ENCODE data around the gene FMO2. TPM values are rescaled to one million over a fixed set of nuclear protein-coding genes. Genes with fewer than 3 reads are reported as not detected.

The FMO2 gene
- total RNA-seq, 4 donors from 2014 or later = 36.0 to 179 (median 89.4) TPM

DNA sequence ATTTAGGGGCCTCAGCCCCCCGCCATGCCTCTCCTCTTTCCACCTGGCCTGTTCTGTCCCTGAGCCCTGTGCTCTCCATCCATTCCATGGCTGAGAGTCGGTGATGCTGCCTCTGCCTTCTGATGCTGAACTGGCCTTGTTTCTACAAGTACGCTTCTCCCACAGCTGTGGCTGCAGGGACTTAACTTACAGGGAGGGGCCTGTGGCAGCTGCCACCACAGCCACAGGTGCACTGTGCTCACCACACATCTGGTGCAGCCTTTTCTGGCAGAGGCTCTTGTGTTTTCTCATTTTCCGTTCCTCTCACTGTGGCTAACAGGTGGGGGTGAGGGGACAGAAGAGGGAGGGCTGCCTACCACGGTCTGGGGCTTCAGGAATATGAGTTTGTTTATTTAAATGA, 67.4 kb downstream of the FMO2 start:
- ATAC-seq (ENCODE audit: low FRiP score) (no peak), DNase-seq (ENCODE audit: low spot score) (no peak)
- TF ChIP-seq, protein P1, sequence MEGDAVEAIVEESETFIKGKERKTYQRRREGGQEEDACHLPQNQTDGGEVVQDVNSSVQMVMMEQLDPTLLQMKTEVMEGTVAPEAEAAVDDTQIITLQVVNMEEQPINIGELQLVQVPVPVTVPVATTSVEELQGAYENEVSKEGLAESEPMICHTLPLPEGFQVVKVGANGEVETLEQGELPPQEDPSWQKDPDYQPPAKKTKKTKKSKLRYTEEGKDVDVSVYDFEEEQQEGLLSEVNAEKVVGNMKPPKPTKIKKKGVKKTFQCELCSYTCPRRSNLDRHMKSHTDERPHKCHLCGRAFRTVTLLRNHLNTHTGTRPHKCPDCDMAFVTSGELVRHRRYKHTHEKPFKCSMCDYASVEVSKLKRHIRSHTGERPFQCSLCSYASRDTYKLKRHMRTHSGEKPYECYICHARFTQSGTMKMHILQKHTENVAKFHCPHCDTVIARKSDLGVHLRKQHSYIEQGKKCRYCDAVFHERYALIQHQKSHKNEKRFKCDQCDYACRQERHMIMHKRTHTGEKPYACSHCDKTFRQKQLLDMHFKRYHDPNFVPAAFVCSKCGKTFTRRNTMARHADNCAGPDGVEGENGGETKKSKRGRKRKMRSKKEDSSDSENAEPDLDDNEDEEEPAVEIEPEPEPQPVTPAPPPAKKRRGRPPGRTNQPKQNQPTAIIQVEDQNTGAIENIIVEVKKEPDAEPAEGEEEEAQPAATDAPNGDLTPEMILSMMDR (IDR thresholded peaks at IDR 0.05) = no peak

DNA sequence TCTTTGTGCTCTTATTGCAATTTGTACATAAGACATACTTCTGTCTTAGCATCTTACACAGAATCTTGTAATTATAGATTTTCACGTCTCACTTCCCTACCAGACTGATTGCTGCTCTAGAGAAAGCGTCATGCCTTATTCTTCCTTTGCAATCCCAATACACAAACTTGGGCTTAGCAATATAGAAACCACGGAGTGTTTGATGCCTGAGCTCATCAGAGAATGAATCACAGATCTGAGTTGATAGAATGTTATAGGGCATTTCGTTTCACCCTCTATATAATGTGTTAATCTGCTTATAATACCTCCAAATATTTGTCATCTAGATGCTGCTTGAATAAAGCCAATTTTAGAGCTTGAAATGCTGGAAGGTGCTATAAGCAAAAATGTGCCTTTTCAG, 69.8 kb downstream of the FMO2 start:
- no peak for ATAC-seq (ENCODE audit: low FRiP score)
- TF ChIP-seq, protein P1 (IDR thresholded peaks at IDR 0.05) = no peak
- no peak for DNase-seq (ENCODE audit: low spot score)

DNA sequence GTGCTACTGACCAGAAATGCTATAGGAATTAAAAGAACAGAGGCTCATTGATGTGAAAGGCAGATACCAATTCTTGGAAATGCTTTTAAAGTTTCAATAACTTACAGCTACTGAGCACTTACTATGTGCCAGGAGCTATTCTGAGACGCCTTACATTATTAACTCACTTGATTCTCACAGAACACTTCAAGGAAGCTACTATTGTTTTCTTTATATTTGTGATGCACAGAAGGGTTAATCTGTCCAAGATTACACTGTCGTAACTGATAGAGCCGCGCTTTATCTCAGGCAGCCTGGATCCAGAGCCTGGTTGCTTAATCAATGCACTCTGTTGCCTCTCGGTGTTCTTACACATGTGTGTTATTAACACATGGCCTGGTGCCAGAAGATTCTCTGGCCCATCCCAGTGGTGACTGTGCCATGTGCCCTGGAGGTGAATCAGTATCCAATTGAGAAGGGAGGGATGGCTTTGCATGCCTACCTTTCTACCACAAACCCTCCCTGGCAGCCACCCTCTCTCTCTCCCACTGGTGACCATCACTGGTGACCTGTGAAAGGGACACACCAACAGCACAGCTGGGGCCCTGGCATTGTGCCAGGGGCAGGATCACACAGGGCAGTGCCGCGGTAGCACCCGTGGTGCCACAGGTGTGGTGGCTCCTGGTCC, 72.0 kb downstream of the FMO2 start:
- DNase-seq (ENCODE audit: low spot score) = peak; percentile 38
- peak; percentile 85 for ATAC-seq (ENCODE audit: low FRiP score)
- TF ChIP-seq, protein P1 (IDR thresholded peaks at IDR 0.05) = no peak

DNA sequence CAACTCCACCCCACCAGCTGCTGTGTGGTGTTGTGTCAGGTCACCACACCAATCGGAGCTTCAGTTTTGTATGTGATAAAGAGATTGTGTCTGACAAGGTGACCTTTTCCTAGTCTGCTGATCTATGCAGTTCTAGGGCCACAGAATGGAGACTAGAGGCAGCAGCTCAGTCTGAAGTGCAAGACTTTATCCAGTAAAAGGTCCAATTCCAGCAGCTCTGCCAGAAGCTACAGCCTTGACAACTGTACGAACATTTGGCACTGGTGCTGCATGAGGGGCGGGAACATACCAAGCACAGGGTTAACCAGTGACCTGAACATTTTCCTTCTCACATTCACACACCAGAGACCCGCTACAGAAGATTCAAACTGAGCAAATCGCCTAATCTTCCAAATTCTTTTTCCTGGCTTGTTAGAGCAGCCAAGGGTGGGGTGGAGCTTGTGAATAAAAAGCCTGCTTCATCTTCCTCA, 72.5 kb downstream of the FMO2 start:
- ATAC-seq (ENCODE audit: low FRiP score) (no peak), DNase-seq (ENCODE audit: low spot score) (no peak)
- TF ChIP-seq, protein P1 (IDR thresholded peaks at IDR 0.05) = no peak

DNA sequence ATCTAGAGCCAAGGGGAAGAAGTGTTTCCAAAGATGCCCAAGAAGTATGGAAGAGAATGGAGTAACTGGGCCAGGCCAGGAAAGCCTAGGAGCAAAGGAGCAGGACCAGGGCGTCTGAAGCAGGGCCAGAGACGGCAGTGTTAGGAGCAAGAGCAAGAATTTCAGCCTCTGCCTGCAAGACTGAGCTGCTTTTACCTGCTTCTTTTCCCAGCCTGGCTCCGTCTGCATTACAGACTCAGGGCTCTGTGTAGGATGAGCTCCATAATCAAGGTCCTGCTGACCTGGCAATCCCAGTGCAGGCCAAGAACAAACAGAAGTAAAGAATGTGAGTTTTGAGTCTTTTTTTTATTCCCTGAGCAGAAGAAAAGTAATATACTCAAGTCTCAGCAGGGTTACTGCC, 73.3 kb downstream of the FMO2 start:
- no peak for ATAC-seq (ENCODE audit: low FRiP score)
- DNase-seq (ENCODE audit: low spot score) = no peak
- TF ChIP-seq, protein P1 (IDR thresholded peaks at IDR 0.05) = no peak

DNA sequence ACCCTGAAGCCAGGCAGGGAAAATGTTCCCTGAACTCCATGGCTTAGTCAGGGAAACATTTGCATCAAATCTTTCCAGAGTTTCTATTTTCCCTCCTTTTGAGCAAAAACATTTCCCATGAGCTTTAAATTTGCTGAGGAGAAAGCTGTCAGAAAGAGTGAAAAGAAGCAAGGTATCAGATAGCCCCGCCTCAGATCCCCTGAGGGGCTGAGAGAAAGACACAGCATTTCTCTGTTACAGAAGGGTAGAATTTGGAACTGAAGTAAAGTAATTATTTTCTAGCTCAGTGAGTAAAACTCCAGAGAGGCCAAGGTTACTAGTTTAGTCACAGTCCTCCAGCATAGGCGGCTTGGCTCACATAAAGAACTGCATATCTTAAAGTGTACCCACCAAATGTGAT, 73.8 kb downstream of the FMO2 start:
- DNase-seq (ENCODE audit: low spot score) (no peak), ATAC-seq (ENCODE audit: low FRiP score) (no peak)
- TF ChIP-seq, protein P1 (IDR thresholded peaks at IDR 0.05) = no peak

Small RNAs within 50 kb of the gene (small RNA-seq; reads per million reads assigned to genes)
- gene RF00019 = not detected

Other genes starting within 250 kb of the FMO2 start
- under 1 TPM in 1 of 4 donors, not detected in 3; 0.24 TPM for gene MROH9, start 249.8 kb upstream of the FMO2 start, total RNA-seq
- 10 to 100 TPM in 1 of 4 donors, 1 to 10 TPM in 3; 3.2 to 16.5 (median 5.9) TPM for gene FMO3, start 94.4 kb upstream of the FMO2 start, total RNA-seq
- gene FMO1, start 63.2 kb downstream of the FMO2 start, total RNA-seq = 1 to 10 TPM in 3 of 4 donors, under 1 TPM in 1; 0.94 to 9.5 (median 1.9) TPM
- 1 to 10 TPM; 1.8 to 7.9 (median 4.1) TPM for gene FMO4, start 128.9 kb downstream of the FMO2 start, total RNA-seq

Measured in omental fat pad (tissue), 4 donors.